ENCODE results near the gene PDSS2. TPM values are rescaled to one million over a fixed set of nuclear protein-coding genes. Genes with fewer than 3 reads are reported as not detected.

The PDSS2 gene
- total and polyA plus RNA-seq, 2 donors (not counting 1 experiment from before 2014, with no cell fraction given), result 16.9 to 17.0 TPM

DNA sequence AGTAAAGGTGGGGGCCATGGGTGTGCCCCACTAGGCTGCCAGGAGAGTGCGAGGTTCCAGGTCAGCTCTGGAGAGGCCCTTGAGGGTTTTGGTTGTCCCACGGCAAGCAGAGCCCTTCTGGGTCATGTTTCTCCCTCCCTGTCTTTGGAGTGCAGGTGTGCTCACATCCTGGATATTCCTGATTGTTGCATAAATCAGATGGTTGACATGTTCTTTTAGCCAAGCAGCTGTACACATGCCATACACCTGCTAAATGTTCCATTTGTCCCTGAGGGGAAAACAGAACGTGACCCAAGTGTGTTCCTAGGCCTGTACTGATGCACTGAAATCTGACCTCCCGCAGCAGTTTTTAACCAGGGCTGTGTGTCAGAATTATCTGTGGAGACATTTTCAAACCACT, 266.5 kb downstream of the PDSS2 start:
- H3K27me3 ChIP-seq (replicated peaks in 1 of 4; ENCODE audit: control extremely low read depth in 1 of 4, control insufficient read depth in 3 of 4, insufficient read depth in 4 of 4, low read length in 3 of 4), result no peaks in the 10 kb centered on the region
- H3K4me1 ChIP-seq (ENCODE audit: control insufficient read depth in 2 of 2, insufficient read depth in 2 of 2, low read length in 2 of 2), result no peaks in the 10 kb centered on the region
- no peaks in the 10 kb centered on the region for H3K79me2 ChIP-seq (ENCODE audit: control insufficient read depth, insufficient read depth, low read length)
- no peaks in the 10 kb centered on the region for H3K9me3 ChIP-seq (ENCODE audit: control extremely low read depth in 1 of 3, control insufficient read depth in 2 of 3, insufficient read depth in 1 of 3, low read length in 2 of 3)
- CTCF ChIA-PET, result no interaction called here
- H3K9me3 Mint-ChIP-seq (ENCODE audit: insufficient read depth), result no peaks in the 10 kb centered on the region
- no peak overlapping the region for H3K27ac ChIP-seq (ENCODE audit: low read length in 2 of 2)
- H3K27ac Mint-ChIP-seq, result no peak overlapping the region
- ATAC-seq (ENCODE audit: low read depth), result no peak
- H3K27me3 Mint-ChIP-seq, result no peaks in the 10 kb centered on the region
- no peak overlapping the region for H3K4me2 ChIP-seq (replicated peaks; ENCODE audit: low read depth, low read length, poor library complexity, severe bottlenecking)
- peaks cover 0 to 9% of the 10 kb centered on the region in 2 experiments for H3K36me3 ChIP-seq (replicated peaks in 1 of 2; ENCODE audit: control extremely low read depth in 1 of 2, control insufficient read depth in 1 of 2, extremely low read depth in 1 of 2, insufficient read depth in 2 of 2, low read length in 1 of 2)
- no peaks in the 10 kb centered on the region for H3K4me1 Mint-ChIP-seq
- intact Hi-C loops (cut with micrococcal nuclease), result no loop called here
- POLR2A ChIA-PET, result no interaction called here
- H3K4me3 ChIP-seq (ENCODE audit: control extremely low read depth in 1 of 5, extremely low read depth in 1 of 5, insufficient read depth in 1 of 5, low read depth in 2 of 5, low read length in 4 of 5), result no peak overlapping the region
- no peaks in the 10 kb centered on the region for H4K20me1 ChIP-seq (ENCODE audit: control insufficient read depth, insufficient read depth, low read length, poor library complexity, severe bottlenecking)
- WGBS (ENCODE audit: insufficient coverage), result 80% methylated on average over 3 of the region's 4 CpGs
- no peak overlapping the region for H2AFZ ChIP-seq (ENCODE audit: insufficient read depth, low read depth, low read length, poor library complexity, severe bottlenecking)
- DNase-seq, result no peak
- TF ChIP-seq, protein P1, sequence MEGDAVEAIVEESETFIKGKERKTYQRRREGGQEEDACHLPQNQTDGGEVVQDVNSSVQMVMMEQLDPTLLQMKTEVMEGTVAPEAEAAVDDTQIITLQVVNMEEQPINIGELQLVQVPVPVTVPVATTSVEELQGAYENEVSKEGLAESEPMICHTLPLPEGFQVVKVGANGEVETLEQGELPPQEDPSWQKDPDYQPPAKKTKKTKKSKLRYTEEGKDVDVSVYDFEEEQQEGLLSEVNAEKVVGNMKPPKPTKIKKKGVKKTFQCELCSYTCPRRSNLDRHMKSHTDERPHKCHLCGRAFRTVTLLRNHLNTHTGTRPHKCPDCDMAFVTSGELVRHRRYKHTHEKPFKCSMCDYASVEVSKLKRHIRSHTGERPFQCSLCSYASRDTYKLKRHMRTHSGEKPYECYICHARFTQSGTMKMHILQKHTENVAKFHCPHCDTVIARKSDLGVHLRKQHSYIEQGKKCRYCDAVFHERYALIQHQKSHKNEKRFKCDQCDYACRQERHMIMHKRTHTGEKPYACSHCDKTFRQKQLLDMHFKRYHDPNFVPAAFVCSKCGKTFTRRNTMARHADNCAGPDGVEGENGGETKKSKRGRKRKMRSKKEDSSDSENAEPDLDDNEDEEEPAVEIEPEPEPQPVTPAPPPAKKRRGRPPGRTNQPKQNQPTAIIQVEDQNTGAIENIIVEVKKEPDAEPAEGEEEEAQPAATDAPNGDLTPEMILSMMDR (IDR thresholded peaks at IDR 0.05), result no peak
- no peak for TF ChIP-seq EZH2 (IDR thresholded peaks at IDR 0.05; ENCODE audit: borderline replicate concordance, insufficient read depth, low read depth, low read length, poor library complexity, severe bottlenecking)
- H3K9ac ChIP-seq (ENCODE audit: low read length), result no peak overlapping the region
- no peak overlapping the region for H3K4me3 Mint-ChIP-seq

DNA sequence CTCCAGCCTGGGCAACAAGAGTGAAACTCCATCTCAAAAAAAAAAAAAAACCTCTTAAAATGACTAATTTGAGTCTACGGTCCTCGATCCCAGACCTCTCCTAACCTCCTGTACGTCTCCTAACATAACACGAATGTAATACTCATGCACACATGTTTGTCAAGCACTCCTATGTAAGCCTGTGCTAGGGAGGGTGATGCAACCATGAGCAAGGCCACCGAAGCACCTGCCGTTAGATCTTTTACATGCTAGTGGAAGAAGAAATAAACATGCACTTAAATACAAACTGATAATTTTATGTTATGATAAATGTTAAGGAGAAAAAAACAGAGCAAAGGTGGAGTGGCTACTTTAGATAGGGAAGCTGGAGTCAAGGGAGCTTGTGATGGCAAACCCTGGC, 271.7 kb downstream of the PDSS2 start:
- Histone ChIP-seq H3K27me3 (replicated peaks in 1 of 4; ENCODE audit: control extremely low read depth in 1 of 4, control insufficient read depth in 3 of 4, insufficient read depth in 4 of 4, low read length in 3 of 4) (no peaks in the 10 kb centered on the region), H3K4me3 (ENCODE audit: control extremely low read depth in 1 of 5, extremely low read depth in 1 of 5, insufficient read depth in 1 of 5, low read depth in 2 of 5, low read length in 4 of 5) (no peak overlapping the region), H3K4me1 (ENCODE audit: control insufficient read depth in 2 of 2, insufficient read depth in 2 of 2, low read length in 2 of 2) (no peaks in the 10 kb centered on the region), H3K27ac (ENCODE audit: low read length in 2 of 2) (no peak overlapping the region), H3K4me2 (replicated peaks; ENCODE audit: low read depth, low read length, poor library complexity, severe bottlenecking) (no peak overlapping the region), H3K9ac (ENCODE audit: low read length) (no peak overlapping the region), H2AFZ (ENCODE audit: insufficient read depth, low read depth, low read length, poor library complexity, severe bottlenecking) (no peak overlapping the region), H3K36me3 (replicated peaks in 1 of 2; ENCODE audit: control extremely low read depth in 1 of 2, control insufficient read depth in 1 of 2, extremely low read depth in 1 of 2, insufficient read depth in 2 of 2, low read length in 1 of 2) (peaks cover 0 to 9% of the 10 kb centered on the region in 2 experiments), H4K20me1 (ENCODE audit: control insufficient read depth, insufficient read depth, low read length, poor library complexity, severe bottlenecking) (no peaks in the 10 kb centered on the region), H3K9me3 (ENCODE audit: control extremely low read depth in 1 of 3, control insufficient read depth in 2 of 3, insufficient read depth in 1 of 3, low read length in 2 of 3) (no peaks in the 10 kb centered on the region), H3K79me2 (ENCODE audit: control insufficient read depth, insufficient read depth, low read length) (no peaks in the 10 kb centered on the region)
- H3K4me3 Mint-ChIP-seq, result no peak overlapping the region
- CTCF ChIA-PET, result interaction anchor here (0.7 kb wide), 2 partner anchors 130 to 420 kb away, joined by 3 to 5 read pairs; no protein-coding TSS in a partner anchor
- no peak overlapping the region for H3K27ac Mint-ChIP-seq
- POLR2A ChIA-PET, result interaction anchor here (0.6 kb wide), 1 partner anchor 504 kb away, joined by 4 read pairs; no protein-coding TSS in a partner anchor
- no peaks in the 10 kb centered on the region for H3K9me3 Mint-ChIP-seq (ENCODE audit: insufficient read depth)
- WGBS (ENCODE audit: insufficient coverage), result 100% methylated on average over 2 of the region's 6 CpGs
- ATAC-seq (ENCODE audit: low read depth) (no peak), DNase-seq (no peak)
- no peaks in the 10 kb centered on the region for H3K4me1 Mint-ChIP-seq
- no peaks in the 10 kb centered on the region for H3K27me3 Mint-ChIP-seq
- TF ChIP-seq, protein P1 (IDR thresholded peaks at IDR 0.05), result no peak
- no peak for TF ChIP-seq EZH2 (IDR thresholded peaks at IDR 0.05; ENCODE audit: borderline replicate concordance, insufficient read depth, low read depth, low read length, poor library complexity, severe bottlenecking)
- intact Hi-C loops (cut with micrococcal nuclease), result no loop called here

All from B cell (primary cell).